Peyer's patch (tissue), 4 donors: ENCODE data around the gene MEGF6.

ENCODE experiments used
- POLR2A ChIP-seq, 2 donors: fragments of 450-650 bp; IDR thresholded peaks; one replicate each; pipeline ENCODE4 v1.5.1; 2017; ENCODE audit warnings: antibody characterized with exemption in 2 of 2, mild to moderate bottlenecking in 2 of 2, moderate library complexity in 2 of 2
- TF ChIP-seq, protein P1 (sequence below), 6 experiments: fragments of 450-650 bp in 4 of 6; fragments of 200-600 bp in 2 of 6; sonication (generic) in 1 of 6; IDR thresholded peaks; one replicate each; pipeline ENCODE4 v1.5.1; 2017 to 2019; ENCODE audit warnings: antibody characterized with exemption in 6 of 6, mild to moderate bottlenecking in 3 of 6, moderate library complexity in 1 of 6

DNA sequence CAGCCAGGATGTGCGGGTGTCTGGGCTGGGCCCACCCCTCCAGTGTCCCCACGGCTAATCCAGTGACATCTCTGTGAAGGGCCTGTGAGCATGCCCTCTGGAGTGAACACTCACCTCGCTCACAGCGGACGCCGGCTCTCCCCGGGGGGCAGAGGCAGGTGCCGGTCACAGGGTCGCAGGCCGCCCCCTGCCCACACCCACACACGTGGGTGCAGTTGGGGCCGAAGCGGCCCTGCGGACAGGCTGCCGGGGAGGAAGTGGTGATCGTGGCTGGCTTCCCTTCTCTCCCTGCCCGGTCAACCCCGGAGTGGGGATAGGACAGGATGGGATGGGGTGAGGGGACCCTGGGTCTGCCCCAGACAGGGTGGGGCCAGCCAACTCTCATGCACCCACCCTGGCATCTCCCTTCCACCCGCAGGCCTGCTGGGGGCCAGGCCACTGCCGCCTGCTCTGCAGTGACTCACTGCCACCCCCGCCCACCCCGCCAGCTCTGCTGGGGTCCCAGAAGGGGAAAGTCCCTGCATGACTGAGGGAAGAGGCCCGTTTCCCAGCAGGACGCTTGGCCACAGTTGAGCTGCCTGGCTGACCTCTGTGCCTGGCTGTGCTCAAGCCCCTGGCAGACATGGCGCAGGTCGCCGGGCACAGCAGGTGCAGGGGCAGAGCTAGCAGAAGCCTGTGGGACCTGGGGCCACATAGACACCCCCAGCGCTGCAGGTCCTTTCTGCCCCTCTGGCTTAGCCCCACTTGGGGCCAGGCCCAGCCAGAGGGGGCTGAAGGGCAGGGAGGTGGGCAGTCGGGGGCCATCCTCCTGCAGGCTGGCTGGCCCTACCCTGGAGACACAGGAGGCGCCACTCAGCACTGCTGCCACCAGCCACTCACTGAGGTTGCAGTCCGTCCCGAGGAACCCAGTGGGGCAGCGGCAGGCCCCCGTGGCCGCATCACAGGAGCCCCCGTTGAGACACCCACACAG lies 115.2 kb downstream of the MEGF6 start:
- TF ChIP-seq, protein P1, sequence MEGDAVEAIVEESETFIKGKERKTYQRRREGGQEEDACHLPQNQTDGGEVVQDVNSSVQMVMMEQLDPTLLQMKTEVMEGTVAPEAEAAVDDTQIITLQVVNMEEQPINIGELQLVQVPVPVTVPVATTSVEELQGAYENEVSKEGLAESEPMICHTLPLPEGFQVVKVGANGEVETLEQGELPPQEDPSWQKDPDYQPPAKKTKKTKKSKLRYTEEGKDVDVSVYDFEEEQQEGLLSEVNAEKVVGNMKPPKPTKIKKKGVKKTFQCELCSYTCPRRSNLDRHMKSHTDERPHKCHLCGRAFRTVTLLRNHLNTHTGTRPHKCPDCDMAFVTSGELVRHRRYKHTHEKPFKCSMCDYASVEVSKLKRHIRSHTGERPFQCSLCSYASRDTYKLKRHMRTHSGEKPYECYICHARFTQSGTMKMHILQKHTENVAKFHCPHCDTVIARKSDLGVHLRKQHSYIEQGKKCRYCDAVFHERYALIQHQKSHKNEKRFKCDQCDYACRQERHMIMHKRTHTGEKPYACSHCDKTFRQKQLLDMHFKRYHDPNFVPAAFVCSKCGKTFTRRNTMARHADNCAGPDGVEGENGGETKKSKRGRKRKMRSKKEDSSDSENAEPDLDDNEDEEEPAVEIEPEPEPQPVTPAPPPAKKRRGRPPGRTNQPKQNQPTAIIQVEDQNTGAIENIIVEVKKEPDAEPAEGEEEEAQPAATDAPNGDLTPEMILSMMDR (IDR thresholded peaks at IDR 0.05) = no peak
- TF ChIP-seq POLR2A (IDR thresholded peaks at IDR 0.05) = no peak
